Measurements from ENCODE around the gene LONRF3. TPM values are rescaled to one million over a fixed set of nuclear protein-coding genes. Genes with fewer than 3 reads are reported as not detected.

The LONRF3 gene
- polyA plus RNA-seq, 3 donors = 1.2 to 4.9 (median 1.6) TPM

- WGBS (ENCODE audit: insufficient coverage) = no CpG with 5 or more reads among the region's 4 CpGs
- DNase-seq = no peak
- Histone ChIP-seq H3K4me3 (replicated peaks in 1 of 3; ENCODE audit: low read depth in 2 of 3, low read length in 3 of 3) (no peak overlapping the region), H3K79me2 (ENCODE audit: insufficient read depth, low read length) (no peaks in the 10 kb centered on the region), H3K27me3 (ENCODE audit: control insufficient read depth in 2 of 2, insufficient read depth in 2 of 2, low read length in 2 of 2) (peaks cover 0 to 6% of the 10 kb centered on the region in 2 donors), H3K9me3 (replicated peaks in 1 of 2; ENCODE audit: control insufficient read depth in 1 of 2, insufficient read depth in 1 of 2, low read length in 2 of 2) (peaks cover 0 to 4% of the 10 kb centered on the region in 2 donors), H3K4me1 (ENCODE audit: control insufficient read depth in 1 of 2, insufficient read depth in 2 of 2, low read length in 2 of 2) (no peaks in the 10 kb centered on the region), H3K4me2 (replicated peaks; ENCODE audit: extremely low read depth, low read length, poor library complexity, severe bottlenecking) (no peak overlapping the region), H4K20me1 (ENCODE audit: insufficient read depth, low read length) (no peaks in the 10 kb centered on the region), H2AFZ (ENCODE audit: insufficient read depth, low read depth, low read length, poor library complexity, severe bottlenecking) (no peak overlapping the region), H3K9ac (ENCODE audit: insufficient read depth, low read length, poor library complexity, severe bottlenecking) (no peak overlapping the region), H3K36me3 (replicated peaks in 1 of 2; ENCODE audit: control insufficient read depth in 1 of 2, insufficient read depth in 2 of 2, low read length in 2 of 2) (no peaks in the 10 kb centered on the region), H3K27ac (ENCODE audit: low read depth in 1 of 2, low read length in 2 of 2) (no peak overlapping the region)
- Mint-ChIP-seq H3K36me3 (no peaks in the 10 kb centered on the region), H3K4me1 (no peaks in the 10 kb centered on the region), H3K27ac (no peak overlapping the region), H3K9me3 (peaks cover 0 to 10% (median 6%) of the 10 kb centered on the region in 7 donors), H3K27me3 (ENCODE audit: low read depth in 3 of 3) (peaks cover 2 to 14% (median 9%) of the 10 kb centered on the region in 3 donors), H3K4me3 (no peak overlapping the region)
- intact Hi-C loops (cut with micrococcal nuclease) = no loop called here
- TF ChIP-seq, protein P1, sequence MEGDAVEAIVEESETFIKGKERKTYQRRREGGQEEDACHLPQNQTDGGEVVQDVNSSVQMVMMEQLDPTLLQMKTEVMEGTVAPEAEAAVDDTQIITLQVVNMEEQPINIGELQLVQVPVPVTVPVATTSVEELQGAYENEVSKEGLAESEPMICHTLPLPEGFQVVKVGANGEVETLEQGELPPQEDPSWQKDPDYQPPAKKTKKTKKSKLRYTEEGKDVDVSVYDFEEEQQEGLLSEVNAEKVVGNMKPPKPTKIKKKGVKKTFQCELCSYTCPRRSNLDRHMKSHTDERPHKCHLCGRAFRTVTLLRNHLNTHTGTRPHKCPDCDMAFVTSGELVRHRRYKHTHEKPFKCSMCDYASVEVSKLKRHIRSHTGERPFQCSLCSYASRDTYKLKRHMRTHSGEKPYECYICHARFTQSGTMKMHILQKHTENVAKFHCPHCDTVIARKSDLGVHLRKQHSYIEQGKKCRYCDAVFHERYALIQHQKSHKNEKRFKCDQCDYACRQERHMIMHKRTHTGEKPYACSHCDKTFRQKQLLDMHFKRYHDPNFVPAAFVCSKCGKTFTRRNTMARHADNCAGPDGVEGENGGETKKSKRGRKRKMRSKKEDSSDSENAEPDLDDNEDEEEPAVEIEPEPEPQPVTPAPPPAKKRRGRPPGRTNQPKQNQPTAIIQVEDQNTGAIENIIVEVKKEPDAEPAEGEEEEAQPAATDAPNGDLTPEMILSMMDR (IDR thresholded peaks at IDR 0.05) = no peak
Observed at GRCh38 chrX:118965395-118965794, 9.0 kb upstream of the LONRF3 start.

- DNase-seq = no peak
- peaks cover 0 to 4% of the 10 kb centered on the region in 2 donors for H3K9me3 ChIP-seq (replicated peaks in 1 of 2; ENCODE audit: control insufficient read depth in 1 of 2, insufficient read depth in 1 of 2, low read length in 2 of 2)
- peaks cover 0 to 3% of the 10 kb centered on the region in 2 donors for H3K36me3 Mint-ChIP-seq
- H3K4me2 ChIP-seq (replicated peaks; ENCODE audit: extremely low read depth, low read length, poor library complexity, severe bottlenecking) = no peak overlapping the region
- intact Hi-C loops (cut with micrococcal nuclease) = no loop called here
- no peak overlapping the region for H3K9ac ChIP-seq (ENCODE audit: insufficient read depth, low read length, poor library complexity, severe bottlenecking)
- H2AFZ ChIP-seq (ENCODE audit: insufficient read depth, low read depth, low read length, poor library complexity, severe bottlenecking) = no peak overlapping the region
- peaks cover 18 to 39% (median 30%) of the 10 kb centered on the region in 3 donors for H3K27me3 Mint-ChIP-seq (ENCODE audit: low read depth in 3 of 3)
- no peaks in the 10 kb centered on the region for H3K79me2 ChIP-seq (ENCODE audit: insufficient read depth, low read length)
- H3K4me1 Mint-ChIP-seq = peaks cover 4% of the 10 kb centered on the region
- no CpG with 5 or more reads among the region's 8 CpGs for WGBS (ENCODE audit: insufficient coverage)
- no peak overlapping the region for H3K27ac ChIP-seq (ENCODE audit: low read depth in 1 of 2, low read length in 2 of 2)
- H3K36me3 ChIP-seq (replicated peaks in 1 of 2; ENCODE audit: control insufficient read depth in 1 of 2, insufficient read depth in 2 of 2, low read length in 2 of 2) = no peaks in the 10 kb centered on the region
- H3K27me3 ChIP-seq (ENCODE audit: control insufficient read depth in 2 of 2, insufficient read depth in 2 of 2, low read length in 2 of 2) = peaks cover 17 to 29% of the 10 kb centered on the region in 2 donors
- H3K9me3 Mint-ChIP-seq = peaks cover 0 to 18% (median 8%) of the 10 kb centered on the region in 7 donors
- H4K20me1 ChIP-seq (ENCODE audit: insufficient read depth, low read length) = no peaks in the 10 kb centered on the region
- peak overlapping the region in 1 of 2 donors; percentile 26 for H3K4me3 Mint-ChIP-seq
- H3K27ac Mint-ChIP-seq = no peak overlapping the region
- TF ChIP-seq, protein P1 (IDR thresholded peaks at IDR 0.05) = no peak
- H3K4me1 ChIP-seq (ENCODE audit: control insufficient read depth in 1 of 2, insufficient read depth in 2 of 2, low read length in 2 of 2) = peaks cover under 1 to 1% of the 10 kb centered on the region in 2 donors
- no peak overlapping the region for H3K4me3 ChIP-seq (replicated peaks in 1 of 3; ENCODE audit: low read depth in 2 of 3, low read length in 3 of 3)
Observed at GRCh38 chrX:118968031-118968430, 6.4 kb upstream of the LONRF3 start.
